Heart right ventricle (tissue), 16 donors: Measurements from ENCODE around the gene IGFLR1. TPM values are rescaled to one million over a fixed set of nuclear protein-coding genes. Genes with fewer than 3 reads are reported as not detected.

ENCODE experiments used
- ATAC-seq, 8 donors: fragments of 200-7000 bp; cut with Tn5 transposase; one replicate each; pipeline ENCODE4 v1.9.1; 2020; ENCODE audit warnings: mild to moderate bottlenecking in 8 of 8, moderate library complexity in 8 of 8, moderate number of reproducible peaks in 1 of 8
- DNase-seq, 2 donors: peaks; one replicate each; pipeline ENCODE4 v3.0.0-alpha.2; 2020
- H3K27ac ChIP-seq, 10 donors: fragments of 200-600 bp; sonication (generic) in 2 of 10; one replicate each; pipeline versions ENCODE4 v1.5.0 to v1.8.0; 2020 to 2022; ENCODE audit warnings: mild to moderate bottlenecking in 3 of 10
- H3K27me3 ChIP-seq, 7 donors: fragments of 200-600 bp; one replicate each; pipeline ENCODE4 v1.8.0; 2021 to 2022; ENCODE audit warnings: mild to moderate bottlenecking in 2 of 7
- H3K36me3 ChIP-seq, 9 donors: fragments of 200-600 bp; sonication (generic) in 1 of 9; one replicate each; pipeline versions ENCODE4 v1.5.0 to v1.8.0; 2020 to 2022; ENCODE audit warnings: mild to moderate bottlenecking in 2 of 9
- H3K4me1 ChIP-seq, 9 donors: fragments of 200-600 bp; sonication (generic) in 1 of 9; one replicate each; pipeline versions ENCODE4 v1.5.0 to v1.8.0; 2020 to 2022; ENCODE audit warnings: mild to moderate bottlenecking in 4 of 9
- H3K4me3 ChIP-seq, 10 donors: fragments of 200-600 bp; sonication (generic) in 2 of 10; one replicate each; pipeline versions ENCODE4 v1.5.0 to v1.8.0; 2020 to 2022; ENCODE audit warnings: mild to moderate bottlenecking in 7 of 10, moderate library complexity in 2 of 10
- H3K9me3 ChIP-seq, 11 donors: fragments of 200-600 bp in 10 of 11; sonication (generic) in 2 of 11; one replicate each; pipeline versions ENCODE4 v1.5.0 to v1.8.0; 2013 to 2022; ENCODE audit warnings: mild to moderate bottlenecking in 2 of 11, control low read depth in 1 of 11, moderate library complexity in 1 of 11
- WGBS, 2 donors: extraction: QIAGEN DNeasy Blood & Tissue Kit; methylation state at CpG; one replicate each; pipeline ENCODE4 v1.1.7; 2013; ENCODE audit warnings: inconsistent platforms in 1 of 2; 5-methylcytosine and 5-hydroxymethylcytosine counted together
- intact Hi-C, 10 donors: fragments of 100-400 bp; cut with DNase I; formaldehyde crosslinking; loops; one replicate each; pipeline versions ENCODE4 v1.11.1 to v1.14.2; 2022
- long read RNA-seq, 3 donors: library from polyadenylated mRNA; unstranded; transcript quantifications; one replicate each; pipeline ENCODE4 v2.0.0, GENCODE V29; 2020 to 2021
- polyA plus RNA-seq, 2 donors: library from polyadenylated mRNA; stranded (reverse); fragments of 200-250 nt; gene quantifications; one replicate each; pipeline ENCODE4 v1.2.3, GENCODE V29; 2013
- total RNA-seq, 10 donors: library from RNA; stranded (reverse); fragmentation: NEBNext Ultra II Directional in 3 of 10; extraction: Animal tissue kit (Norgen Biotek cat#: 25700) in 3 of 10; gene quantifications; one replicate each; pipeline versions ENCODE4 v1.2.1 to v1.2.4, GENCODE V29; 2021 to 2023
- TF ChIP-seq, protein P1 (sequence below), 9 donors: fragments of 200-600 bp; sonication (generic) in 2 of 9; IDR thresholded peaks; one replicate each; pipeline versions ENCODE4 v1.5.0 to v1.8.0; 2021 to 2022; ENCODE audit warnings: antibody characterized with exemption in 9 of 9, mild to moderate bottlenecking in 5 of 9, moderate library complexity in 1 of 9
- donor health status: Arrhythmogenic right ventricular cardiomyopathy.
- donor health status: ischemic (EF 13 %, LVEDD 7.1; RV severe dilation, severe dysfunction).
- donor health status: healthy with polysubstance abuse.
- donor health status: DM: no; HTN: yes; CAD: no.
- donor health status: DM: no; HTN: no; CAD: no.
- donor health status: ischemic (EF 25% LVEDD 6.9; RV normal size, moderate dysfunction).
- donor health status: ischemic (EF 25% LVEDD 5.7; RV mildly dilated, moderate dysfunction).
- donor health status: healthy.
- donor health status: DM: yes; HTN: yes; CAD: no.
- donor health status: Ischemic cardiomyopathy.
- donor health status: ischemic (EF 35%, LVEDD 5.7; RV mildly dilated, moderate dysfunction).
- donor health status: nonischemic (EF 11% LVEDD 7.7; RV severe dilation, severe dysfunction).
- donor health status: DM: yes; HTN: yes; CAD: no.
- donor health status: PGD.
- donor health status: ischemic (EF 29% LVEDD 5.4; RV normal size, mild dysfunction).
- donor health status: nonischemic (EF 23%, LVEDD 6.1; RV moderate dilation, normal function).

IGFLR1 gene, protein sequence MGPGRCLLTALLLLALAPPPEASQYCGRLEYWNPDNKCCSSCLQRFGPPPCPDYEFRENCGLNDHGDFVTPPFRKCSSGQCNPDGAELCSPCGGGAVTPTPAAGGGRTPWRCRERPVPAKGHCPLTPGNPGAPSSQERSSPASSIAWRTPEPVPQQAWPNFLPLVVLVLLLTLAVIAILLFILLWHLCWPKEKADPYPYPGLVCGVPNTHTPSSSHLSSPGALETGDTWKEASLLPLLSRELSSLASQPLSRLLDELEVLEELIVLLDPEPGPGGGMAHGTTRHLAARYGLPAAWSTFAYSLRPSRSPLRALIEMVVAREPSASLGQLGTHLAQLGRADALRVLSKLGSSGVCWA
- total RNA-seq (10 to 100 TPM in 1 of 10 donors, 1 to 10 TPM in 9; 1.1 to 17.1 (median 2.3) TPM), polyA plus RNA-seq (10 to 100 TPM in 1 of 2 donors, 1 to 10 TPM in 1; 6.6 to 13.3 TPM)
- long read RNA-seq, donor 1, partial matches to known transcripts = 0 of 1 reads
- long read RNA-seq, donor 1, other reads (novel, unspliced or antisense) = 1 of 1 reads
- long read RNA-seq, donor 2, partial matches to known transcripts = 0 of 1 reads
- long read RNA-seq, donor 2, other reads (novel, unspliced or antisense) = 1 of 1 reads
- long read RNA-seq, donor 3, partial matches to known transcripts = 0 of 1 reads
- long read RNA-seq, donor 3, other reads (novel, unspliced or antisense) = 1 of 1 reads

DNA sequence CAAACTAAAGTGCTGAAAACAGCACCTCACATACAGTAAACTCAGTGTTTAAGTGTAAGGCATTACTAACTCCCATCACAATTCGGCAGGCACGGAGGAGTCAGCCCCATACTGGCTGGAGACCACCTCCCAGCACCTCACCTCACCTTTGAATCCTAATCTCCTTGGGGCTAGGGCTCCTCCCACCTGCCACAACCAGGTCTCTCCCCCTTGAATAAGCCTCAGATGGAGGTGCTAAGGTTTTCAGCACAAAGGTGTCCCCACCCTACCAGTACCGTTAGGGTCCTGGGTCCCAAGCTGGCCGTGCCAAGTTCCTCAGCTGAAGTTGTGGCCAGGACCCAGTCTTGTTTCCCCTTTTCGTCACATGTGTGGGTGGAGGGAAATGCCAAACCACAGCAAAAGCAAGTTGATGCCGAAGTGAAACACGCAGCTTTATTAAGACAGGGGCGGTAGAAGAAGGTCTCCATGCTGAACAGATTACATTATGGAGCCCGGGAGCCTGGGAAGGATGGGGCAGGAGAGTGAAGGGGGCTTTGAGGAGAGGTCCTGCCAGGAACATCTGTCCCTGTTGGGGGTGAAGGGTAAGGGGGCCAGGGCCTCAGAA is at the start of gene IGFLR1:
Gene IGFLR1, minus strand, starts transcription at position 332 of the 604 bp plus-strand sequence. CDS start 1,272 bp downstream, outside the sequence.
- intact Hi-C loops = loop anchor here in 3 of 10 donors (5.0 to 10.0 kb wide), 2 partner anchors 190 to 193 kb away; partner anchors contain the start of gene LRFN3 (in 2 of the 3)
- peak within 1 kb of the TSS in 7 of 10 donors; percentile 59 to 81 (median 69) for H3K4me3 ChIP-seq
- WGBS, 2 donors = 81 to 88% methylated on average over 9 of the region's 9 CpGs
- DNase-seq = no peak
- TF ChIP-seq, protein P1, sequence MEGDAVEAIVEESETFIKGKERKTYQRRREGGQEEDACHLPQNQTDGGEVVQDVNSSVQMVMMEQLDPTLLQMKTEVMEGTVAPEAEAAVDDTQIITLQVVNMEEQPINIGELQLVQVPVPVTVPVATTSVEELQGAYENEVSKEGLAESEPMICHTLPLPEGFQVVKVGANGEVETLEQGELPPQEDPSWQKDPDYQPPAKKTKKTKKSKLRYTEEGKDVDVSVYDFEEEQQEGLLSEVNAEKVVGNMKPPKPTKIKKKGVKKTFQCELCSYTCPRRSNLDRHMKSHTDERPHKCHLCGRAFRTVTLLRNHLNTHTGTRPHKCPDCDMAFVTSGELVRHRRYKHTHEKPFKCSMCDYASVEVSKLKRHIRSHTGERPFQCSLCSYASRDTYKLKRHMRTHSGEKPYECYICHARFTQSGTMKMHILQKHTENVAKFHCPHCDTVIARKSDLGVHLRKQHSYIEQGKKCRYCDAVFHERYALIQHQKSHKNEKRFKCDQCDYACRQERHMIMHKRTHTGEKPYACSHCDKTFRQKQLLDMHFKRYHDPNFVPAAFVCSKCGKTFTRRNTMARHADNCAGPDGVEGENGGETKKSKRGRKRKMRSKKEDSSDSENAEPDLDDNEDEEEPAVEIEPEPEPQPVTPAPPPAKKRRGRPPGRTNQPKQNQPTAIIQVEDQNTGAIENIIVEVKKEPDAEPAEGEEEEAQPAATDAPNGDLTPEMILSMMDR (IDR thresholded peaks at IDR 0.05) = no peak
- peaks cover 0 to 64% (median 41%) of the 10 kb centered on the region in 9 donors for H3K4me1 ChIP-seq
- peak within 1 kb of the TSS in 9 of 10 donors; percentile 41 to 95 (median 78) for H3K27ac ChIP-seq
- no peak for ATAC-seq
- H3K36me3 ChIP-seq = peaks cover 0 to 36% (median 15%) of the 10 kb centered on the region in 9 donors
- H3K9me3 ChIP-seq = no peaks in the 10 kb centered on the region
- no peaks in the 10 kb centered on the region for H3K27me3 ChIP-seq

DNA sequence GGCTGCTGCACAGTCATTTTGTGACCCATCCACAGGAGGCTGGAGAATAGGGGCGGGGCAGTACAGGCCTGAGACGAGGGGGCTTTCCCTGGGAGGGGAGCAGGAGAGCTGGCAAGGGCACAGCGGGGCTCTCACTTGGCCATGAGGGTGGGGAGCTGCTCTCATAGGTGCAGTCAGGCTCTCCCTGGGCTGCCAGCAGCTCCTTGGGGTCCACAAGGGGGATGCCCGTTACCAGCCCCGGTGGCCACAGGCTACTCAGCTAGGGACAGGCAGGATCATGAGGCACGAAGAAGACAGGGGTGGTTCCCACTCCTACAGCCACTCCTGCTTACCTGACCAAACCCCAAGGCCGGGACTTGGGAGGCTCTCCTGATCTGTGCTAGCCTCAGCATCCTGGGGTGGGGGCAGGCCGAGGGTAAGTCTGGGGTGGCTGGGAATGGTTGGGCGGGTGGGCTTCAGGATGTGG is 49.6 kb upstream of the IGFLR1 start:
- Histone ChIP-seq H3K36me3 (no peaks in the 10 kb centered on the region), H3K4me1 (no peaks in the 10 kb centered on the region), H3K9me3 (no peaks in the 10 kb centered on the region), H3K27me3 (peaks cover 0 to 20% (median 13%) of the 10 kb centered on the region in 7 donors), H3K4me3 (no peak overlapping the region), H3K27ac (no peak overlapping the region)
- no peak for DNase-seq
- intact Hi-C loops = no loop called here
- ATAC-seq = no peak
- TF ChIP-seq, protein P1 (IDR thresholded peaks at IDR 0.05) = no peak
- WGBS, 2 donors = 83 to 91% methylated on average over 9 of the region's 9 CpGs

DNA sequence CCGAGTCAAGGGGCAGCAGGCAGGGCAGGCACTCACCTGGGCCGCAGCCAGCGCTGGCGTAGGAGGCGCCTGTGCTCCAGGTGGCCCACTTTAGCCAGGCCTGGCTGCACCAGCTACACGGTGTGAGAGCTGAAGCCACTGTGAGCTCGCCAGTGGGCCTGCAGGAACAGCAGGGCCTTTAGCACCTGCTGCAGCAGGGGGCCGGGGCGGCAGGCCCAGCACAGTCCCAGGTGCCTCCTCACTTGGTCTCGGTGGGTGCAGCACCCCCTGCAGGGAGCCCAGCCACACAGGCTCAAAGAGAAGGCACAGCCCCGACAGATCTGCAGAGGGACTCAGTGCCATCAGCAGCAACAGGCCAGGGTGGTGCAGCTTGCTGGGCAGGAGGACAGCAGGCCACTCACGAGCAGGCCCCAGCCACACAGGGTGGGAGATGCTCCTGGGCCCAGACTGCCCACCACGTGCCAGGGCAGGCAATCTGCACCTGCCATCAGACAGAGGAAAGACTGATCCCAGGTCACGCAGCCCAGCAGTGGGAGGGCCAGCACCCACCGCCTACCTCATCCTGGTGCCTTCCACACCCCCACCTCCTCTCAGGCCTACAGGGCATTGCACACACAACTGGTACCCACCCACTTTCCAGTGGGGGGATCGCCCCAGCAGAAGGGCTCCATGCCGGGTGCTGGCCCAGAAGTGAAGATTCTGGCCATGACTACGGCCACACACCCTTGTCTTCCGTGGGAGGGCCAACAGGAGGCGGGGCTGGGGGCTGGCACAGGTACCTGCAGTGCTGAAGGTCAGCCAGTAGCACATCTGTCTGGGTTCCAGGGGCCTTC is 48.9 kb upstream of the IGFLR1 start:
- ATAC-seq (peak in 2 of 8 donors; percentile 15 to 41), DNase-seq (no peak)
- Histone ChIP-seq H3K4me1 (no peaks in the 10 kb centered on the region), H3K9me3 (no peaks in the 10 kb centered on the region), H3K27me3 (peaks cover 0 to 14% (median 7%) of the 10 kb centered on the region in 7 donors), H3K36me3 (no peaks in the 10 kb centered on the region), H3K27ac (no peak overlapping the region), H3K4me3 (no peak overlapping the region)
- TF ChIP-seq, protein P1 (IDR thresholded peaks at IDR 0.05) = peak in 1 of 9 donors; percentile 19
- intact Hi-C loops = no loop called here
- 58 to 63% methylated on average over 20 of the region's 20 CpGs for WGBS, 2 donors
